ENCODE results near the gene MSI2. TPM values are rescaled to one million over a fixed set of nuclear protein-coding genes. Genes with fewer than 3 reads are reported as not detected.

Gene MSI2
- total RNA-seq, 1 donor from 2014 or later = 21.1 TPM

DNA sequence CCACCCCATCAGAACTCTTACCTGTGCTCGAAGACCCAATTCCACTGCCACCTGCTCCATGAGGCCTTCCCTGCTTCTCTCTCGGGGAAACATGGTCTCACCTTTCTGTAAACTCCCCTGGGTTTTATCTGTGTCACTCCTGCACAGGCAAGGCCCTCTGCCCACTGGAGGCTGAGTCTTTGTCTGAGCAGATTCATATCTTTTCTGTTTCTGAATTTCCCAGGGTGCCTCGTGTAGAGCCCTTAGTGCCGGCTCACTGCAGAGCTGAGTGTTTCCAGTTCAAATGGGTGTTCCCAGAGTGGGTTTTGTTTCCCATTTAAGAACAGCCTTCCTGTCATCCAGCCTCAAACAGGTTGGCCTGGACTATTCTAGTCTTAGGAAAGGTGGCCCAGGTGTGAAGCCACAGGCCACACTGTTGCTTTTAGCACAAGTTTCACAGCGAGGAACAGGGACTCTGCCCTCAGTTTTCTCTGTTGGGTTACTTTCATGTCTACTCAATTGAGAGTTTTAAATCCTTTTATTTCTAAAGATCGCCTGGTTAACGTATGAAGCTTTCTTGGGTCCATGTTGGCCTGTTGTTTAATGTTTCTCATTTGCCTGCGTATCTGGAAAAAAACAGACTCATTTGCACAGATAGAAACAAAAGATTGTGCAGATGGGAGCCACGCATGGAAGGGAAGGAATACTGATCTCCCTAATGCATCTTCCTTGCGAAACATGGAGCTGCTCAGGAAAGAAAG lies 228.7 kb downstream of the MSI2 start:
- no peak for FAIRE-seq

DNA sequence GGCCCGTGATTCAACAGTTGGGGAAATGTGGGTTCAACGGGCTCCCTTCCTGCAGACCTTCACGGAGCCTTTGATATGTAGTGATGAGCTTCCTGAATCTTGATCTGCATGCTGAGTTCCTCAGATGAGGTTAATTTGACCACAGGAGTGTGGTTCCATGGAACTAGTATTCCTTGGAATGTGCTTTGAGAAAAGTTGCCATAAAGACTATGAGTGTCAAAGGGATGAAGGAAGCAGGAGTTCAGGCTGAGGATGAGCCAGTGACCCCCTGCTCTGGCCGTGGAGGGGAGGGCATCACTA lies 229.2 kb downstream of the MSI2 start:
- Histone ChIP-seq H3K27me3 (ENCODE audit: control insufficient read depth, insufficient read depth, low read length) (no peaks in the 10 kb centered on the region), H3K4me3 (ENCODE audit: low read depth, low read length) (no peak overlapping the region), H3K36me3 (ENCODE audit: control insufficient read depth, insufficient read depth, low read length) (no peaks in the 10 kb centered on the region)
- DNase-seq (ENCODE audit: low read depth) (no peak), FAIRE-seq (no peak)
- TF ChIP-seq, protein P1, sequence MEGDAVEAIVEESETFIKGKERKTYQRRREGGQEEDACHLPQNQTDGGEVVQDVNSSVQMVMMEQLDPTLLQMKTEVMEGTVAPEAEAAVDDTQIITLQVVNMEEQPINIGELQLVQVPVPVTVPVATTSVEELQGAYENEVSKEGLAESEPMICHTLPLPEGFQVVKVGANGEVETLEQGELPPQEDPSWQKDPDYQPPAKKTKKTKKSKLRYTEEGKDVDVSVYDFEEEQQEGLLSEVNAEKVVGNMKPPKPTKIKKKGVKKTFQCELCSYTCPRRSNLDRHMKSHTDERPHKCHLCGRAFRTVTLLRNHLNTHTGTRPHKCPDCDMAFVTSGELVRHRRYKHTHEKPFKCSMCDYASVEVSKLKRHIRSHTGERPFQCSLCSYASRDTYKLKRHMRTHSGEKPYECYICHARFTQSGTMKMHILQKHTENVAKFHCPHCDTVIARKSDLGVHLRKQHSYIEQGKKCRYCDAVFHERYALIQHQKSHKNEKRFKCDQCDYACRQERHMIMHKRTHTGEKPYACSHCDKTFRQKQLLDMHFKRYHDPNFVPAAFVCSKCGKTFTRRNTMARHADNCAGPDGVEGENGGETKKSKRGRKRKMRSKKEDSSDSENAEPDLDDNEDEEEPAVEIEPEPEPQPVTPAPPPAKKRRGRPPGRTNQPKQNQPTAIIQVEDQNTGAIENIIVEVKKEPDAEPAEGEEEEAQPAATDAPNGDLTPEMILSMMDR (IDR thresholded peaks at IDR 0.05; ENCODE audit: insufficient read depth, low read length, severe bottlenecking) = no peak

More for the DNA sequence above, 228.7 kb downstream of the MSI2 start:
- Histone ChIP-seq H3K36me3 (ENCODE audit: control insufficient read depth, insufficient read depth, low read length) (no peaks in the 10 kb centered on the region), H3K27me3 (ENCODE audit: control insufficient read depth, insufficient read depth, low read length) (no peaks in the 10 kb centered on the region), H3K4me3 (ENCODE audit: low read depth, low read length) (no peak overlapping the region)
- DNase-seq (ENCODE audit: low read depth) = no peak
- TF ChIP-seq, protein P1 (IDR thresholded peaks at IDR 0.05; ENCODE audit: insufficient read depth, low read length, severe bottlenecking) = no peak

DNA sequence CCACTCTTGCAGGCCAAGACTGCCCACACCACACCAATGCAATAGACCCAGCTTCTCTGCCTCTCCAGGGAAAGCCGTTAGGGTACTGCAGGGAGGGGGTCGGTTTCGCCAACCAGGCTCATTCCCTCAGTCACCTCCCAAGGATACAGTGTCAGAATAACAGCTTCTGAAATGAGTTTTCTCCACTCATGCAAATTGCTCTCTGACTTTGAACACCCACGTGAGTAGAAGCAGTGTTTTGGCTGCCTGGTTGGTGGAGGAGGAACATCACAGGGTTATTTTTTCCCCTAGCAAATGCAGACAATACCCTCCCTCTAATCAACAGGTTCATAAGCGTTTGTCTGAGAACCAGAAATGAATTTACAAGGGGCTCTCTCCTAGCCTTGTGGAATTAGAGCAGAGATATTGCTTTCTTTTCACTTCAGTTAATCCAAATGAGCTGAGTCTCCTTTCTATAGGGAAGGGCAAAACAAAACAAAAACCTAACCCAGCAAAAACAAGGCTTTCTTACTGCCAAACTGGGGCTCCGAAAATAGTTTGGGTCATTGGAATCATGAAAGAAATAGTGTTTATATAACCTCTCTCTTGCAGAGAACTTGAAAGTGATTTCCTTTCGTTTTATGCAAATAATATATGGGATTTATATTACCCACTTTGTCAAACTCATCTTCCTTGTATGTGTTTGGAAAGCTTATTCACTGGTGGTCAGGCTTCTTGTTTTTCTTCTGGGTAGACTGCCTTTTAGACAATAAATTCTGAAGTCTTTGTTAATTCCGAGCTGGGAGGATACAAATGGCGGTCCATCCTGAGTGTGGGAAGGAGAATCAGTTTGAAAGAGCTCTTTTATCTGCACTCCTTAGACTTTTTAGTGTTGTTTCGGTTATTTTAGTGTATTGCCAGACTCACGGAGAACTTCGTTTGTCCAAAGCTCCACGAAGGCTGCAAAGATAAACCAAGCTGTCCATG lies 229.9 kb downstream of the MSI2 start:
- TF ChIP-seq, protein P1 (IDR thresholded peaks at IDR 0.05; ENCODE audit: insufficient read depth, low read length, severe bottlenecking) = no peak
- DNase-seq (ENCODE audit: low read depth) (no peak), FAIRE-seq (no peak)
- Histone ChIP-seq H3K4me3 (ENCODE audit: low read depth, low read length) (no peak overlapping the region), H3K27me3 (ENCODE audit: control insufficient read depth, insufficient read depth, low read length) (no peaks in the 10 kb centered on the region), H3K36me3 (ENCODE audit: control insufficient read depth, insufficient read depth, low read length) (no peaks in the 10 kb centered on the region)

DNA sequence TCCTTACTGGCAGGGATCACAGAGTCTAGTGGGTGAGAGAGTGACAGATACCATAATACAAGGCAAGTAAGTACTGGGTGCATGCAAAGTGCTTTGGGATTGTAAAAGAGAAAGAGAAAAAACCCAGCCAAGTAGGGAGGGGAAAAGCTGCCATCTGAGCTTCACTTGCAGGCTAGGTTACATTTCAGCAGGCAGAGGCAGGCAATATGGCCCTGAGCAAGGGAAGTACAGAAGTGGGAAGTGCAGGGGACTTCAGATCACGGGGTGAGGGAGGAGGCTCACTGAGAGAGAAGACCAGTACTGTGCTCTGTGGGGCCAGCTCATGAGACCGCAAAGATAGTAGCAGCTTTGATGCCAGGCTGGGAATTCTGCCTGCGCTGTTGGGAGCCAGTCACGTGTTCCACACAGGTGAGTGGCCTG lies 230.6 kb downstream of the MSI2 start:
- Histone ChIP-seq H3K27me3 (ENCODE audit: control insufficient read depth, insufficient read depth, low read length) (no peaks in the 10 kb centered on the region), H3K4me3 (ENCODE audit: low read depth, low read length) (no peak overlapping the region), H3K36me3 (ENCODE audit: control insufficient read depth, insufficient read depth, low read length) (no peaks in the 10 kb centered on the region)
- DNase-seq (ENCODE audit: low read depth) = no peak
- TF ChIP-seq, protein P1 (IDR thresholded peaks at IDR 0.05; ENCODE audit: insufficient read depth, low read length, severe bottlenecking) = no peak
- no peak for FAIRE-seq

DNA sequence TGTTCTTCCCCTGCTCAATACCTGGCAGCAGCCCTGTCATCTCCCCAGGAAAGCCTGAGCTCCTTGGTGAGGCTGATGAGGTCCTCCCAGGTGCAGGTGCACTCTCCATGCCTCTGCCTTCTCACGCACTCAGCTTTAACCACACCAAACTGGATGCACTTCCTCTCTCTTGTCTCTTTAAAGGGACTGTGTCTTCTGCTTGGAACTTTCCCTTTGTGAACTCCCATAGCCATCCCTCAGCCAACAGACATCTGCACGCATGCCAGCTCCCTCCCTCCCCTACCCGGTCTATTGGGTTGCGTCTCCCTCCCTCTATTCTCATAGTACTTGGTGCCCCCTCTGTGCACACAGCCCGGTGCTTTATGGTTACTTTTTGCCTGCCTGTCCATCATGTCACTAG lies 231.2 kb downstream of the MSI2 start:
- no peak for FAIRE-seq
- TF ChIP-seq, protein P1 (IDR thresholded peaks at IDR 0.05; ENCODE audit: insufficient read depth, low read length, severe bottlenecking) = no peak

More for the DNA sequence above, 231.2 kb downstream of the MSI2 start:
- H3K4me3 ChIP-seq (ENCODE audit: low read depth, low read length) = no peak overlapping the region
- DNase-seq (ENCODE audit: low read depth) = no peak
- no peaks in the 10 kb centered on the region for H3K36me3 ChIP-seq (ENCODE audit: control insufficient read depth, insufficient read depth, low read length)
- H3K27me3 ChIP-seq (ENCODE audit: control insufficient read depth, insufficient read depth, low read length) = no peaks in the 10 kb centered on the region

Data from bronchial epithelial cell (primary cell).